Astrocyte of the spinal cord (primary cell): ENCODE data around the gene CR1L.

Source experiments
- DNase-seq: peaks from one replicate; pipeline ENCODE4 v3.0.0; 2011; ENCODE audit warnings: low read depth, low spot score
- H3K4me3 ChIP-seq: 2 replicates; pipeline ENCODE4 v1.5.1; 2011; ENCODE audit warnings: low read depth, mild to moderate bottlenecking, low read length, moderate library complexity
- in situ Hi-C: cut with HindIII; loops from 2 replicates; pipeline ENCODE4 v1.10.0; 2017; ENCODE audit warnings: low sequenced_read_pairs
- TF ChIP-seq, protein P1 (sequence below): IDR thresholded peaks from 2 replicates; pipeline ENCODE4 v1.5.1; 2012; ENCODE audit warnings: low read depth, mild to moderate bottlenecking, low read length, inconsistent platforms

Gene CR1L

DNA sequence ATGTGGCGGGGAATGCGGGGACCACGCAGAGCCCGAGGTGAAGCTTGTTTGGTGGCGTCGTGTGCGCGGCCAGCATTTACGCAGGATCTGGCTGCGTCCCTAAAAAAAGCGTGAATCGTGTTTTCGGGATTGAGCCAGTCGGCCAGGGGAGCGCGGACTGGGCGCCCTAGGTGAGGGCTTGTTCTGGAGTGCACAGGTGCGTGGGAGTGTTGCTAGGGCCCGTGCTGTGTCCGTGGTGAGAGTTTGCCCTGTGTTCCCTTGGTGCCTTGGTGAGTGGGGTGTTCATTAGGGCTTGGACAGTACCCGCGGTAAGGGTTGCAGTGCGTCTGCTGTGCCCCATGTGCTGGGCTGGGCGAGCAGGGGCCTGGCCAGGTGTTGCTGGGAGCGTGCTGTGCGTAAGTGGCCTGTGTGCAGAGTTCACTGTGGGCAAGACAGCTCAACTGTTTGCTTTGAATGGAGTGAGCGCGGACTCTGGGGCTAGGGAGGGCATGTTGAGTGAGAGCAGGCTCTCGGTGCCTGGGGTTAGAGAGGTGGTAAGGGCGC, 107.6 kb downstream of the CR1L start:
- in situ Hi-C loops, result no loop called here
- peak overlapping the region; percentile 93 for H3K4me3 ChIP-seq
- no peak for DNase-seq
- TF ChIP-seq, protein P1, sequence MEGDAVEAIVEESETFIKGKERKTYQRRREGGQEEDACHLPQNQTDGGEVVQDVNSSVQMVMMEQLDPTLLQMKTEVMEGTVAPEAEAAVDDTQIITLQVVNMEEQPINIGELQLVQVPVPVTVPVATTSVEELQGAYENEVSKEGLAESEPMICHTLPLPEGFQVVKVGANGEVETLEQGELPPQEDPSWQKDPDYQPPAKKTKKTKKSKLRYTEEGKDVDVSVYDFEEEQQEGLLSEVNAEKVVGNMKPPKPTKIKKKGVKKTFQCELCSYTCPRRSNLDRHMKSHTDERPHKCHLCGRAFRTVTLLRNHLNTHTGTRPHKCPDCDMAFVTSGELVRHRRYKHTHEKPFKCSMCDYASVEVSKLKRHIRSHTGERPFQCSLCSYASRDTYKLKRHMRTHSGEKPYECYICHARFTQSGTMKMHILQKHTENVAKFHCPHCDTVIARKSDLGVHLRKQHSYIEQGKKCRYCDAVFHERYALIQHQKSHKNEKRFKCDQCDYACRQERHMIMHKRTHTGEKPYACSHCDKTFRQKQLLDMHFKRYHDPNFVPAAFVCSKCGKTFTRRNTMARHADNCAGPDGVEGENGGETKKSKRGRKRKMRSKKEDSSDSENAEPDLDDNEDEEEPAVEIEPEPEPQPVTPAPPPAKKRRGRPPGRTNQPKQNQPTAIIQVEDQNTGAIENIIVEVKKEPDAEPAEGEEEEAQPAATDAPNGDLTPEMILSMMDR, result no peak

DNA sequence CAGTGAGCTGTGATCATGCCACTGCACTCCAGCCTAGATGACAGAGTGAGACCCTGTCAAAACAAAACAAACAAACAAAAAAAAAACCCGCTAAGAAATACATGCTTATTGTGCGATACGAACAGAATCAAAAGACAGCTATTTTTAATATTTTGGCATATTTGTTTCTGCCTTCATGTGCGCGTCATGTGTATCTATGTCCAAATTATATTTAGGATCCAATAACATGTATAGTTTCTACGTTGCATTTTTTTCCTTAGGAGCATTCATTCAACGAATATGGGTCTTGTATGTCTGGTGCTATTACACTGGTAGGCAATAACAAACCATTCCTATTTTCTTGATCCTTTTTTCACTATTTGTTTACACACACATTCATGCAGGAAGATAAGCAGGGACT, 108.7 kb downstream of the CR1L start:
- in situ Hi-C loops, result no loop called here
- H3K4me3 ChIP-seq, result no peak overlapping the region
- TF ChIP-seq, protein P1, result no peak
- no peak for DNase-seq

DNA sequence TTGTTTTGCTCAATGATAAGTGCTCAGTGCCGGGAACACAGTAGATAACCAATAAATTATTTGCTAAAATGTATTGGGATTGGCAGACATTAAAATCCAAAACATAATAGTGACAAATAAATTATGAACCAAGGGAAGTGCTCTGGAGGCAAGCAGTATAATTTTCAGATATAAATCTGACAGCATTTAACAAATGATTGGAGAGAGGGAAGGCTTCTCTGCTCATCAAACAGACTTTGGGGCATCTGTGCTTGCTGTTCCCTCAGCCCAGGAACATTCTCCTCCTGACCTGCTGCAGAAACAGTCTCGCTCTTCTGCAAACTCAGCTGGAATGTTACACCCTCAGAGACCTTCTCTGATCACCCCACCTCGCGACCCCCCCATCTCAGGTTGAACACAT, 109.1 kb downstream of the CR1L start:
- TF ChIP-seq, protein P1, result no peak
- H3K4me3 ChIP-seq, result no peak overlapping the region
- no peak for DNase-seq
- in situ Hi-C loops, result no loop called here

DNA sequence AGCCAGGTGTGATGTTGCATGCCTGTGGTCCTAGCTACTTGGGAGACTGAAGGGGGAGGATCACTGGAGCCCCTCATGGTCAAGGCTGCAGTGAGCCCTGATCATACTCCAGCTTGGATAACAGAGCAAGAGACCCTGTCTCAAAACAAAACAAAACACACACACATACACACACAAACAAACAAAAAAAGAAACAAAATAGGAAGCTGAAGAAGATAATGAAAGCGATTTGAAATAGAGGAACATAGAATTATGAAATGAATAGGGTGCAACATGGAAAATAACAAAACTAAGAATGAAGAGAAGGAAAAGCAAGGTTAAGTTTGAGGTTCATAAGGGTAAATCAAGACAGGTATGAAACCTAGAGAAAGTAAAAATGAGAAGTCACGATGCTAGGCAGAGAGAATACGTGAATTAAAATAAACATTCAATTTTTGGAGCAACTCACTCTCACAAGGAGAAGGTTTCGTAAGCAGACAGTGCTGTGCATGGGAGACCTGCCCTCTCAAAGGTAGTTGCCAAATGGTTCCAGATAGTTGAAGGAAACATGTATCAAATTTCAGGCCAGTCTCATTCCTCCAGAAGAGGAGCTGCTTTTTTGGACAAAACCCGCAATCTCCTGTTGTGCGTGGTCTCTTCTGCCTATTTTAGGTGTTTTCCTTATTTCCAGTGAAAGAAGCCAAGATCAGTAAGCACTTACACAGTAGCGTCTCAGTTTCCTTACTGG, 110.2 kb downstream of the CR1L start:
- in situ Hi-C loops, result no loop called here

DNA sequence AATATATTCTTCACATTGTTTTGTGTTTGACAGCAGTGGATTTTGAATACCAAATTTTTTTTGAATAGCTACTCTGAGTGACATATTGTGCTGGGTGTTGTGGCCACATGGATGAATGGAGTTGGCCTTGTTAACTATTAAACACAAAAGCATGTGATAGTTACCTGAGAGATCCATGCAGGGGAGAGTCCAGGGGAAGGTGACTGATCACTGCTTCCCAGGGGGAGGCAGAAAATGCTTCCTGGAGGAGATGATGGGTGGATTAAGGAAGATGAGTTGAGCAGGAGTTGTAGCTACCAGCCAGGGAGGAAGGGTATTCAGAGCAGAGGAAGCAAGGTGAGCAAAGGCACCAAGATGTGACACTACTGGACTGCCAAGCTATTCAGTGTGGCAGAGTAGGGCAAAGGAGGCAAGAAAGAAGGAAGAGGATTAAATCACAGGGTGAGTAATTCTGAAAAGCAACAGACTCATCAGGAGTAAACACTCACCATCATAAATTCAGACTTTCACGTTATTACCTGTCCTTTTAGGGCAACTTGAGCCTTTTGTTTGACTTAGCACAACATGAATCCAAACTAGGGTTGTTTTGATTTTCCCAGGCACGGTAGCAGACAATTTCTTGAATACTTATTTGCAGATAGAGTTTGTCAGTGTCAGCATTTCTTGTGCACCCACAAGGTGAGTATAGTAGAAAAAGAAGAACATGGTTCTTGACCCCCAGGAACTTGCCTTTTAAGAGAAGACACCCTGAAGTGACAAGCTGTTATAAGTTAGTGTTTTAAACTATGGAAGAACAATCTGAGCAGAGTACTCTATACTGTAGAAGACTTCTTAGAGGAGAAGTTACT, 111.1 kb downstream of the CR1L start:
- TF ChIP-seq, protein P1, result no peak
- in situ Hi-C loops, result no loop called here
- no peak for DNase-seq
- H3K4me3 ChIP-seq, result no peak overlapping the region

More for the DNA sequence above, 110.2 kb downstream of the CR1L start:
- TF ChIP-seq, protein P1, result no peak
- H3K4me3 ChIP-seq, result no peak overlapping the region
- DNase-seq, result no peak

DNA sequence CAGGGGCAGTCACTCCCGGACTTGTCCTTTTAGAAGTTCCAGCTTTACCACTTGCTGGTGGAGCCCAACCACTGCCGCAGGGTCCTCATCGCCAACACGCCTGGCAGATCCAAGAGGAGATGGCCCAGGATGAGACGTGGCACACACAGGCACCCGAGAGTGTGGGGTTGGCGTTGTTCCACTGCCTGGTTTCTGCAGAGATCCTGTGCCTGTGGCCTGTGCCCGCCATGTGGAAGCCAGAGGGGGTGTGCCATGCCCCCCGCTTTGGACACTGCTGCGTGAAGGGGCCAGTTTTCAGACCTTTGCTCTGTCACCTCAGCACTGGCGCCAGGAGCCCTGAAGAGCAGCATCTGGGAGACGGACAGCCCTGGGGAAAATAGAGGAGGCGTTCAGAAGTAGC, 117.7 kb downstream of the CR1L start:
- no peak for DNase-seq
- no peak overlapping the region for H3K4me3 ChIP-seq
- in situ Hi-C loops, result no loop called here
- TF ChIP-seq, protein P1, result no peak
